ENCODE measurements around the gene TUBB.
"Not testable (repeated sequence)": the region's sequence is repeated elsewhere in the genome, so short reads cannot be mapped to it uniquely, and the experiment has no call there.

Gene TUBB

DNA sequence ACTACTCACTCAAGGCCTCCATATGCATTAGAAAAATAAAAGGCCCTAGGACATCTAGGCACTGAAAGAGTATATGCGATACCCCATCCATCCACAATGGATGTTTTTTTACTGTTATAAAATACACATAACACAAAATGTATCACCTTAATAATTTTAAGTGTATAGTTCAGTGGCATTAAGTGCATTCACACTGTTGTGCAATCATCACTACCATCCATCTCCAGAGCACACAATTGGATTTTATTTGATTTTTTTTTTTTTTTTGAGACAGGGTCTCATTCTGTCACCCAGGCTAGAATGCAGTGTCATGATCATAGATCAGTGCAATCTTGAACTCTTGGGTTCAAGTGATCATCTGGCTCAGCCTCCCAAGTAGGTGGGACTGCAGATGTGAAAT is 5.9 kb upstream of the TUBB start:
- Histone ChIP-seq H3K36me3 (ENCODE audit: low read depth) (peaks cover 58% of the 10 kb centered on the region), H3K9me3 (ENCODE audit: severe bottlenecking) (no peaks in the 10 kb centered on the region), H3K27me3 (ENCODE audit: insufficient read depth, poor library complexity, severe bottlenecking) (no peaks in the 10 kb centered on the region), H3K4me3 (ENCODE audit: severe bottlenecking) (no peak overlapping the region), H3K27ac (ENCODE audit: poor library complexity, severe bottlenecking) (no peak overlapping the region), H3K4me1 (ENCODE audit: insufficient read depth, poor library complexity, severe bottlenecking) (peaks cover 19% of the 10 kb centered on the region)
- DNase-seq (ENCODE audit: low spot score) (no peak), ATAC-seq (ENCODE audit: low read depth) (no peak)
- TF ChIP-seq, protein P1, sequence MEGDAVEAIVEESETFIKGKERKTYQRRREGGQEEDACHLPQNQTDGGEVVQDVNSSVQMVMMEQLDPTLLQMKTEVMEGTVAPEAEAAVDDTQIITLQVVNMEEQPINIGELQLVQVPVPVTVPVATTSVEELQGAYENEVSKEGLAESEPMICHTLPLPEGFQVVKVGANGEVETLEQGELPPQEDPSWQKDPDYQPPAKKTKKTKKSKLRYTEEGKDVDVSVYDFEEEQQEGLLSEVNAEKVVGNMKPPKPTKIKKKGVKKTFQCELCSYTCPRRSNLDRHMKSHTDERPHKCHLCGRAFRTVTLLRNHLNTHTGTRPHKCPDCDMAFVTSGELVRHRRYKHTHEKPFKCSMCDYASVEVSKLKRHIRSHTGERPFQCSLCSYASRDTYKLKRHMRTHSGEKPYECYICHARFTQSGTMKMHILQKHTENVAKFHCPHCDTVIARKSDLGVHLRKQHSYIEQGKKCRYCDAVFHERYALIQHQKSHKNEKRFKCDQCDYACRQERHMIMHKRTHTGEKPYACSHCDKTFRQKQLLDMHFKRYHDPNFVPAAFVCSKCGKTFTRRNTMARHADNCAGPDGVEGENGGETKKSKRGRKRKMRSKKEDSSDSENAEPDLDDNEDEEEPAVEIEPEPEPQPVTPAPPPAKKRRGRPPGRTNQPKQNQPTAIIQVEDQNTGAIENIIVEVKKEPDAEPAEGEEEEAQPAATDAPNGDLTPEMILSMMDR (IDR thresholded peaks at IDR 0.05; ENCODE audit: poor library complexity, severe bottlenecking) = no peak

DNA sequence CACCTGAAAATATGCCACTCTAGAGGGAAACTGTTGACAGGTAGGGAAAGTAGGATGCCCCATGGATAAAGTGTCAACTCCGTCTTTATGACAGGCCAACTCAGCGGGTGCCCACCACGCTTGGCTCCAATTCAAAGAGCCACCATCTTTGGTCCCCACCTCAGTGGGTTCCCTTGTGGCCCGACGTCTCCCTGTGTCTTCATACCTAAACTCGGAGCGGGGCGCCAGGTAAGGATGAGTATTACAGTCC is 3.3 kb upstream of the TUBB start:
- Histone ChIP-seq H3K36me3 (ENCODE audit: low read depth) (peaks cover 47% of the 10 kb centered on the region), H3K4me3 (ENCODE audit: severe bottlenecking) (peak overlapping the region; percentile 56), H3K27me3 (ENCODE audit: insufficient read depth, poor library complexity, severe bottlenecking) (no peaks in the 10 kb centered on the region), H3K9me3 (ENCODE audit: severe bottlenecking) (no peaks in the 10 kb centered on the region), H3K4me1 (ENCODE audit: insufficient read depth, poor library complexity, severe bottlenecking) (peaks cover 19% of the 10 kb centered on the region), H3K27ac (ENCODE audit: poor library complexity, severe bottlenecking) (peak overlapping the region; percentile 96)
- no peak for ATAC-seq (ENCODE audit: low read depth)
- TF ChIP-seq, protein P1 (IDR thresholded peaks at IDR 0.05; ENCODE audit: poor library complexity, severe bottlenecking) = no peak
- DNase-seq (ENCODE audit: low spot score) = no peak

DNA sequence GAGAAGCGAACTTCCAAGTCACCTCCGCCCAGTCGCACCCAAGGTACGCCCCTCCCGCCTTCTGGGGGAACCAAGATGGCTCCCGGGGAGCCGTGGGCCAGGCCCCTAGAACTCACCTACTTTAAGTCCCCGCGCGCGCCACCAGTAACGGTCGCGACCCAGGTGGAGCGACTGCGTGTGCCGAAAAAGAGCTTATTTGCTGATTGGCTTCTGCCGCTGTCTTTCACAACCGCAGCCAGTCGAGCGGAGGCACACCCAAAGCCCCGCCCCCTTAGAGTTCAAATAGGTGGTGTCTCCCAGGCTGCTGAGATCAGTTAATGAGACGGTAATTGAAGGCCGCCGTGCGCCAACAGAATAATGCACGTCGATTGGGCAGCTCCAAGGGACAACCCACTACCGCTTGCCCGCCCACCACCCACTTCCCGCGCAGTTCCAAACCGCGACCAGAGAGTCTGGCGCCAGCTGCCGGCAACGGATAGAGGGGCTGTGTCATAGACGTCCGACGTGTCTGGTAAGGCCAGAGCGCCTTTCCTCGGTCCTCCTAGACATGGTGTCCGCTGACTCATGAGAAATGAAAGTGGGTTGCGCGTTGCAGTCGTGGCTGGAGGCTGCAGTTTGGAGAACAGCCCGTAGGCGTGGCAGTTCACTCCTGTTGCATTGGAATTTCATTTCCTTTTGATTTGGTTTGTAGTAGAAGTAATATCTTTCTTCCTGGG is 2.9 kb upstream of the TUBB start, which contains the start of gene MDC1:
TSS of gene MDC1 (minus strand) at position 153 of the 716 bp plus-strand sequence. CDS start 2,106 bp downstream, outside the sequence.
- TF ChIP-seq, protein P1 (IDR thresholded peaks at IDR 0.05; ENCODE audit: poor library complexity, severe bottlenecking) = no peak
- H3K36me3 ChIP-seq (ENCODE audit: low read depth) = peaks cover 48% of the 10 kb centered on the region
- peak within 1 kb of the TSS; percentile 96 for H3K27ac ChIP-seq (ENCODE audit: poor library complexity, severe bottlenecking)
- H3K4me3 ChIP-seq (ENCODE audit: severe bottlenecking) = peak within 1 kb of the TSS; percentile 56
- no peaks in the 10 kb centered on the region for H3K9me3 ChIP-seq (ENCODE audit: severe bottlenecking)
- ATAC-seq (ENCODE audit: low read depth) (peak; percentile 84), DNase-seq (ENCODE audit: low spot score) (peak; percentile 100)
- no peaks in the 10 kb centered on the region for H3K27me3 ChIP-seq (ENCODE audit: insufficient read depth, poor library complexity, severe bottlenecking)
- H3K4me1 ChIP-seq (ENCODE audit: insufficient read depth, poor library complexity, severe bottlenecking) = peaks cover 19% of the 10 kb centered on the region

DNA sequence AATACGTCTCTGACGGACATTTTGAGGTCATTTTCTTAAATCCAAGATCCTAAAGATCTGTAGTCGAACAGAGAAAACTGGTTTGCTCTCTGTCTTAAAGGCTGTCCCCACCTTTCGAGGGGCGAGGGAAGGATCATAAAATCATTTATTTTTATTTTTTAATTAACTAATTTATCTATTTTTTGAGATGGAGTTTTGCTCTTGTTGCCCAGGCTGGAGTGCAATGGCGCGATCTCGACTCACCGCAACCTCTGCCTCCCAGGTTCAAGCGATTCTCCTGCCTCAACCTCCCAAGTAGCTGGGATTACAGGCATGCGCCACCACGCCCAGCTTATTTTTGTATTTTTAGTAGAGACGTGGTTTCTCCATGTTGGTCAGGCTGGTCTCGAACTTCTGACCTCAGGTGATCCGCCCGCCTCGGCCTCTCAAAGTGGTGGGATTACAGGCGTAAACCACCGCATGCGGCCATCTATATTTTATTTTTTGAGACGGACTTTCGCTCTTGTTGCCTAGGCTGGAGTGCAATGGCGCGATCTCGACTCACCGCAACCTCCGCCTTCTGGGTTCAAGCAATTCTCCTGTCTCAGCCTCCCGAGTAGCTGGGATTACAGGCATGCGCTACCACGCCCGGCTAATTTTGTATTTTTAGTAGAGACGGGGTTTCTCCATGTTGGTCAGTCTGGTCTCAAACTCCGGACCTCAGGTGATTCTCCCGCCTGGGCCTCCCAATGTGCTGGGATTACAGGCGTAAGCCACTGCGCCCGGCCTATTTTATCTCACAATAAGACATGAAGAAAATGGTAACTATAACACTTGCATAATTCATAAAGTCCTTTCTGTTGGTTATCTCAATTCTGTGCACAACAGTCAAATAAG is 2.1 kb upstream of the TUBB start:
- not testable (repeated sequence) for ATAC-seq (ENCODE audit: low read depth); H3K9me3 ChIP-seq (ENCODE audit: severe bottlenecking); DNase-seq (ENCODE audit: low spot score); H3K27me3 ChIP-seq (ENCODE audit: insufficient read depth, poor library complexity, severe bottlenecking)
- peaks cover 53% of the 10 kb centered on the region for H3K36me3 ChIP-seq (ENCODE audit: low read depth)
- peak overlapping the region; percentile 96 for H3K27ac ChIP-seq (ENCODE audit: poor library complexity, severe bottlenecking)
- H3K4me3 ChIP-seq (ENCODE audit: severe bottlenecking) = peak overlapping the region; percentile 36
- peaks cover 24% of the 10 kb centered on the region for H3K4me1 ChIP-seq (ENCODE audit: insufficient read depth, poor library complexity, severe bottlenecking)

DNA sequence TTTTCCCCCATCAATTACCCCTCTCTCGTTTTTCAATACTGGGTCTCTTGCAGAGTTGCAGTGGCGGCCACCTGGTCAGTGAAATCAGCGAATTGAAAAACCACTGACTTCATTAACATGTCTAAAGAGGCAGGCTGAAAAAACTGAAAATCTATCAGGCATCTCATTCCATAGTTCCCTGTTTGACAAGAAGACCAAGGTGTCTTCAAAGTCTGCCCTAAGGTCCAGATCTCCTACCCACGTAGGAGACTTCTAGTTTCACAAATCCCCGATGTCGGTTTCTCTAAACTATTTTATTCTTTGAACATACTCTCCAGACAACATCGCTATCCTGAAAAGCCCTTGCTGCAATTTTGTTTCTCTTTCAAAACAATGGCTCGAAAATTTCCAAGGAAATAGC is 796 bp upstream of the TUBB start:
- no peak for ATAC-seq (ENCODE audit: low read depth)
- H3K36me3 ChIP-seq (ENCODE audit: low read depth) = peaks cover 53% of the 10 kb centered on the region
- no peaks in the 10 kb centered on the region for H3K27me3 ChIP-seq (ENCODE audit: insufficient read depth, poor library complexity, severe bottlenecking)
- TF ChIP-seq, protein P1 (IDR thresholded peaks at IDR 0.05; ENCODE audit: poor library complexity, severe bottlenecking) = no peak
- H3K4me1 ChIP-seq (ENCODE audit: insufficient read depth, poor library complexity, severe bottlenecking) = peaks cover 24% of the 10 kb centered on the region
- DNase-seq (ENCODE audit: low spot score) = no peak
- peak overlapping the region; percentile 96 for H3K27ac ChIP-seq (ENCODE audit: poor library complexity, severe bottlenecking)
- H3K4me3 ChIP-seq (ENCODE audit: severe bottlenecking) = peak overlapping the region; percentile 89
- no peaks in the 10 kb centered on the region for H3K9me3 ChIP-seq (ENCODE audit: severe bottlenecking)

All from RWPE2 (cell line).